Smooth muscle cell (in vitro differentiated cells): Measurements from ENCODE around the gene CCDC152. TPM values are rescaled to one million over a fixed set of nuclear protein-coding genes. Genes with fewer than 3 reads are reported as not detected.
"Not testable (repeated sequence)": the region's sequence is repeated elsewhere in the genome, so short reads cannot be mapped to it uniquely, and the experiment has no call there.

ENCODE experiments used
- DNase-seq: peaks from one replicate; lab custom pipeline; 2025; ENCODE audit not compliant: unreplicated experiment; lab: John Stamatoyannopoulos, UW
- H2AFZ ChIP-seq: fragments of 200-600 bp; sonication (generic); 2 replicates; pipeline ENCODE4 v1.6.0; 2016; ENCODE audit warnings: antibody characterized with exemption, low read depth, mild to moderate bottlenecking
- H3F3A ChIP-seq: fragments of 200-600 bp; sonication (generic); 2 replicates; pipeline ENCODE4 v1.6.0; 2017; ENCODE audit warnings: antibody characterized with exemption, low read depth
- H3K27ac ChIP-seq: fragments of 200-600 bp; sonication (generic); 2 replicates; pipeline ENCODE4 v1.5.1; 2016; ENCODE audit warnings: low read depth, mild to moderate bottlenecking
- H3K27me3 ChIP-seq: fragments of 200-600 bp; sonication (generic); 2 replicates; pipeline ENCODE4 v1.6.1; 2016; ENCODE audit warnings: low read depth, mild to moderate bottlenecking
- H3K36me3 ChIP-seq: fragments of 200-600 bp; sonication (generic); 2 replicates; pipeline ENCODE4 v1.5.1; 2016; ENCODE audit warnings: low read depth
- H3K4me1 ChIP-seq: fragments of 200-600 bp; sonication (generic); 2 replicates; pipeline ENCODE4 v1.5.1; 2016; ENCODE audit warnings: low read depth
- H3K4me2 ChIP-seq: fragments of 200-600 bp; sonication (generic); 2 replicates; pipeline ENCODE4 v1.6.0; 2016; ENCODE audit warnings: mild to moderate bottlenecking
- H3K4me3 ChIP-seq: fragments of 200-600 bp; sonication (generic); 2 replicates; pipeline ENCODE4 v1.5.1; 2016; ENCODE audit warnings: mild to moderate bottlenecking
- H3K79me2 ChIP-seq: fragments of 200-600 bp; sonication (generic); 2 replicates; pipeline ENCODE4 v1.6.0; 2016; ENCODE audit warnings: low read depth, mild to moderate bottlenecking
- H3K9ac ChIP-seq: fragments of 200-600 bp; sonication (generic); 2 replicates; pipeline ENCODE4 v1.6.0; 2016; ENCODE audit warnings: low read depth
- H3K9me3 ChIP-seq: fragments of 200-600 bp; sonication (generic); replicated peaks from 2 replicates; pipeline ENCODE4 v1.5.1; 2016; ENCODE audit warnings: low read depth
- H4K20me1 ChIP-seq: fragments of 200-600 bp; sonication (generic); 2 replicates; pipeline ENCODE4 v1.6.0; 2016; ENCODE audit warnings: low read depth
- WGBS: methylation state at CpG from one replicate; pipeline ENCODE4 v1.1.7; 2016; ENCODE audit warnings: low lambda C conversion rate; 5-methylcytosine and 5-hydroxymethylcytosine counted together
- polyA plus RNA-seq: library from polyadenylated mRNA; unstranded; fragments of >200 nt; fragmentation: Nextera tagmentation; extraction: Ambion mirVana; gene quantifications from 2 replicates; pipeline ENCODE4 v1.2.1, GENCODE V29; 2016
- total RNA-seq: library from RNA; depleted of rRNA; stranded (reverse); fragments of >200 nt; gene quantifications from 2 replicates; pipeline ENCODE4 v1.2.3, GENCODE V29; 2014
- TF ChIP-seq, protein P1 (sequence below): fragments of 200-600 bp; sonication (generic); IDR thresholded peaks from 2 replicates; pipeline ENCODE4 v1.5.1; 2017; ENCODE audit warnings: borderline replicate concordance, mild to moderate bottlenecking, antibody characterized with exemption; ENCODE audit not compliant: insufficient read depth, poor library complexity, severe bottlenecking

Gene CCDC152
- total and polyA plus RNA-seq, 2 experiments from 2014 or later = 1.4 to 1.6 TPM

DNA sequence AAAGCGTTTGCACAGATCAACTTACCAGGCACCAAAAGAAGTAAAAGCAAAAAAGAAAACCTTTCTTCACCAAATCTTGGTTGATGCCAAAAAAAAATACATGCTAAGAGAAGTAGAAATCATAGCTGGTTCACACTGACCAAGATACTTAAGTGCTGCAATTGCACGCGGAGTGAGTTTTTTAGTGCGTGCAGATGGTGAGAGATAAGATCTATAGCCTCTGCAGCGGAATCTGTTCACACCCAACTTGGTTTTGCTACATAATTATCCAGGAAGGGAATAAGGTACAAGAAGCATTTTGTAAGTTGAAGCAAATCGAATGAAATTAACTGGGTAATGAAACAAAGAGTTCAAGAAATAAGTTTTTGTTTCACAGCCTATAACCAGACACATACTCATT lies 36.4 kb upstream of the CCDC152 start:
- no peaks in the 10 kb centered on the region for H3K9me3 ChIP-seq
- no peaks in the 10 kb centered on the region for H4K20me1 ChIP-seq
- H3K36me3 ChIP-seq = no peaks in the 10 kb centered on the region
- TF ChIP-seq, protein P1, sequence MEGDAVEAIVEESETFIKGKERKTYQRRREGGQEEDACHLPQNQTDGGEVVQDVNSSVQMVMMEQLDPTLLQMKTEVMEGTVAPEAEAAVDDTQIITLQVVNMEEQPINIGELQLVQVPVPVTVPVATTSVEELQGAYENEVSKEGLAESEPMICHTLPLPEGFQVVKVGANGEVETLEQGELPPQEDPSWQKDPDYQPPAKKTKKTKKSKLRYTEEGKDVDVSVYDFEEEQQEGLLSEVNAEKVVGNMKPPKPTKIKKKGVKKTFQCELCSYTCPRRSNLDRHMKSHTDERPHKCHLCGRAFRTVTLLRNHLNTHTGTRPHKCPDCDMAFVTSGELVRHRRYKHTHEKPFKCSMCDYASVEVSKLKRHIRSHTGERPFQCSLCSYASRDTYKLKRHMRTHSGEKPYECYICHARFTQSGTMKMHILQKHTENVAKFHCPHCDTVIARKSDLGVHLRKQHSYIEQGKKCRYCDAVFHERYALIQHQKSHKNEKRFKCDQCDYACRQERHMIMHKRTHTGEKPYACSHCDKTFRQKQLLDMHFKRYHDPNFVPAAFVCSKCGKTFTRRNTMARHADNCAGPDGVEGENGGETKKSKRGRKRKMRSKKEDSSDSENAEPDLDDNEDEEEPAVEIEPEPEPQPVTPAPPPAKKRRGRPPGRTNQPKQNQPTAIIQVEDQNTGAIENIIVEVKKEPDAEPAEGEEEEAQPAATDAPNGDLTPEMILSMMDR = no peak
- 73% methylated on average over 6 of the region's 6 CpGs for WGBS
- no peak overlapping the region for H3K4me3 ChIP-seq
- no peak for DNase-seq
- H3F3A ChIP-seq = no peaks in the 10 kb centered on the region
- no peak overlapping the region for H3K9ac ChIP-seq
- no peaks in the 10 kb centered on the region for H3K4me1 ChIP-seq
- no peak overlapping the region for H3K4me2 ChIP-seq
- H3K27me3 ChIP-seq = peaks cover 3% of the 10 kb centered on the region
- no peak overlapping the region for H3K27ac ChIP-seq
- no peaks in the 10 kb centered on the region for H3K79me2 ChIP-seq
- H2AFZ ChIP-seq = no peak overlapping the region

GRCh38 chr5:42721484-42721883 lies 35.1 kb upstream of the CCDC152 start:
- Histone ChIP-seq H2AFZ (no peak overlapping the region), H3K4me2 (no peak overlapping the region), H3K36me3 (no peaks in the 10 kb centered on the region), H3K9ac (no peak overlapping the region), H4K20me1 (no peaks in the 10 kb centered on the region), H3F3A (no peaks in the 10 kb centered on the region), H3K27me3 (peaks cover 3% of the 10 kb centered on the region), H3K4me3 (no peak overlapping the region), H3K4me1 (no peaks in the 10 kb centered on the region), H3K79me2 (no peaks in the 10 kb centered on the region), H3K9me3 (no peaks in the 10 kb centered on the region), H3K27ac (no peak overlapping the region)
- DNase-seq = no peak
- TF ChIP-seq, protein P1 = no peak

- not testable (repeated sequence) for H3K79me2 ChIP-seq, H3K27ac ChIP-seq, H3K9me3 ChIP-seq, H3K4me1 ChIP-seq, H3K4me2 ChIP-seq, H2AFZ ChIP-seq, H3K4me3 ChIP-seq, H3K9ac ChIP-seq, H3K27me3 ChIP-seq, H3K36me3 ChIP-seq, H4K20me1 ChIP-seq, H3F3A ChIP-seq, DNase-seq
- 93% methylated on average over 18 of the region's 24 CpGs for WGBS
Measured at GRCh38 chr5:42734531-42735058, 22.0 kb upstream of the CCDC152 start.

GRCh38 chr5:42740920-42741319 lies 15.7 kb upstream of the CCDC152 start:
- no peaks in the 10 kb centered on the region for H4K20me1 ChIP-seq
- no peak overlapping the region for H2AFZ ChIP-seq
- no peaks in the 10 kb centered on the region for H3K36me3 ChIP-seq
- H3K79me2 ChIP-seq = no peaks in the 10 kb centered on the region
- H3K4me2 ChIP-seq = no peak overlapping the region
- H3K9ac ChIP-seq = no peak overlapping the region
- no peaks in the 10 kb centered on the region for H3K4me1 ChIP-seq
- no peak for DNase-seq
- TF ChIP-seq, protein P1 = no peak
- H3K9me3 ChIP-seq = no peaks in the 10 kb centered on the region
- no peaks in the 10 kb centered on the region for H3K27me3 ChIP-seq
- H3K4me3 ChIP-seq = no peak overlapping the region
- 91% methylated on average over 1 of the region's 1 CpG for WGBS
- no peaks in the 10 kb centered on the region for H3F3A ChIP-seq
- H3K27ac ChIP-seq = no peak overlapping the region
